Cerebellar cortex (tissue), 1 donor: ENCODE measurements around the gene RAD21L1.
A peak's percentile ranks its signal among the peaks of the same experiment; 100 is the strongest.

Source experiments
- DNase-seq: peaks from one replicate; pipeline ENCODE4 v3.0.0-alpha.2; 2015; ENCODE audit warnings: low spot score

The RAD21L1 gene

GRCh38 chr20:1296117-1296610 lies 70.3 kb downstream of the RAD21L1 start:
- DNase-seq, result no peak

GRCh38 chr20:1296922-1297321 lies 71.1 kb downstream of the RAD21L1 start:
- DNase-seq, result no peak

- peak; percentile 71 for DNase-seq
Measured at GRCh38 chr20:1297486-1297885, 71.6 kb downstream of the RAD21L1 start.

- DNase-seq, result no peak
Measured at GRCh38 chr20:1298166-1298565, 72.3 kb downstream of the RAD21L1 start.

GRCh38 chr20:1298888-1299511 lies 73.2 kb downstream of the RAD21L1 start:
- no peak for DNase-seq

GRCh38 chr20:1299522-1299921 lies 73.7 kb downstream of the RAD21L1 start:
- DNase-seq, result no peak

- DNase-seq, result no peak
Measured at GRCh38 chr20:1300083-1300840, 74.4 kb downstream of the RAD21L1 start.

GRCh38 chr20:1301031-1301529 lies 75.2 kb downstream of the RAD21L1 start:
- no peak for DNase-seq

GRCh38 chr20:1302685-1303541 lies 77.1 kb downstream of the RAD21L1 start:
- peak; percentile 98 for DNase-seq

- no peak for DNase-seq
Measured at GRCh38 chr20:1304710-1305515, 79.1 kb downstream of the RAD21L1 start.
